NOMO-1 treated with dmso at 0.1 percent for 144 hours (cell line): ENCODE data around the gene NFS1.
A peak's percentile ranks its signal among the peaks of the same experiment; 100 is the strongest.

ENCODE experiments used
- DNase-seq: peaks from one replicate; lab custom pipeline; 2025; ENCODE audit not compliant: unreplicated experiment; lab: John Stamatoyannopoulos, UW

The NFS1 gene

DNA sequence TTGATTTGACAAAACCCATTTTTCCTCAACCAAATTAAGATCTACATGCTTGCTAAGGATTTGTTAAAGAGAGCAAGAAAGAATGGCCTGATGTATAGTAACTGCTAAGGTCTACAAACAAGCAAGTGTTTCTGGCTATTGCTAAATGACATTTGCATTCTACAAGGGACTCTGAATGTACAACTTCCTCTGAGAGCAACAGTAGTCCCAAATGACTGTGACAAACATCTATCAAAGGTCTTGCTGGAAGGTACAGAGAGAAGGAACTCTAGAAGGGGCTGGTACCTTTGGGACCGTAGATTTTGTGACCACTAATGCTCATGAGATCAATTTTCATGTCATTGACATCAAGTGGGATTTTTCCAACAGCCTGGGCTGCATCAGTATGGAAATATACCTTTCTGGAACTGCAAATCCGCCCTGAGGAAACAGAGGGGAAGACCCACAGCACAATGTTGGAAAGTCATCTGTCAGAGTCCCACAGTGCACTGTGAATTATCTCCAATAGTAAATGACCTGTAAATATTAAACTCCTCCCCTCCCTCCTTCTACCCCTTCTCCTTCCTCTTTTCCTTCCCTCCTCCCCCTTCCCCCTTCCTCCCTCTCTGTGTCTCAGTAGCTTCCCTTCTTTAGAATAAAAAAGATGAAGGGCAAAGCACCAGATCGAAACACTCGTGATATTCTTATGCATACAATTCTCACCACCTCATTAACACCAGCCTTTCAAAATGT lies 18.5 kb downstream of the NFS1 start:
- peak; percentile 44 for DNase-seq

DNA sequence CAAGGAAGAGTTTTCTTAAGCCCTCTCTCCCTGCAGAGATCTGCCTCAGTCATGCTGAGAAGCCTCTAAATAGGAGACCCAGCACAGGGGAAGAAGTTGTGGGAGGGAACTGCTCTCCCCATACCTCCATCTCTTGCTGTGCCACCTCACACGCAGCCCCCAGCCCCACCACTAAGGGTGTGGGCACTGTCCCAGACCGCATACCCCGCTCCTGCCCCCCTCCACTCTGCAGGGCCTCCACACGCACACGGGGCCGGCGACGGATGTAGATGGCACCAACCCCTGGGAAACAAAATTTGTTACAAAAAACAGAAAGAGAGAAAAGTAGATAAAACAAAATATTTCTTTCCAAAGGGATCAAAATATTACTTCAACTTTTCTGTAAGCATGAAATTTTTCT lies 24.2 kb downstream of the NFS1 start:
- no peak for DNase-seq

DNA sequence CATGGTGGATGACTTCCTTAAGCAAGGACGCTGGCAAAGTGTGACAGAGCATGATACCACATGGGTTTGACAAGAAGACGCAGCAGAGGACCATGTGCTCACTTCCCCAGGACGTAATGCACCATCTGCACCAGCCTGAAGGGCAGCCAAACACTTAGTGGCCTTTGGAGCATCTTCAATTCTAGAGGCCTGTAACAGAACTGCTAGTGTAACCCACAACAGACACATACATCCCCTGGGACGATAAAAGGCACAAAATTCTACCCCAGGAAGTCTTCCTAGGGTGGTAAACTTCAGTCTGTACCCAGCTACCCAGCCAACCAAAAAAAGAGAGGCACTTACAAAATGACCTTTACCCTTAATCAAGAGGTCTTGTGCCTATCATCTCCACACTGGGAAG lies 25.3 kb downstream of the NFS1 start:
- DNase-seq: no peak

- DNase-seq: no peak
Measured at GRCh38 chr20:35669681-35670080, 29.5 kb downstream of the NFS1 start.

DNA sequence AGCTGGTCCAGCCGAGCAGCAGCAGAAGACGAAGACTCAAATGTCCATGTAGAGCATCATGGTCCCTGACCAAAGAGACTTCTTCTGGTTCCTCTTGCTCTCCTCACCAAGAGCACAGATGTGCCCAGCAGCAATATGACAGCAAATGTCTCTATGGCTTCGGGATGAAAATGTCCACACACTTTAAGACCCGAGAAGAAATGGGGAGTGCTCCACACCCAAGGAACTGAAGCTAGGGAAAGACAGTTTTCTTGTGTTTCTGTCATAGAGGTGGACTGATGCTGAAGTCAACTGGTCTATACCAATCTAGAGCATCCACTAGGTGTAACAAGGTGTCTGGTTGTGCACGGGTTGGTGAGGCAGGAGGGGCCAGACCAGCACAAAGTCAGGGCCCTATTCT lies 29.9 kb downstream of the NFS1 start:
- DNase-seq: no peak

DNA sequence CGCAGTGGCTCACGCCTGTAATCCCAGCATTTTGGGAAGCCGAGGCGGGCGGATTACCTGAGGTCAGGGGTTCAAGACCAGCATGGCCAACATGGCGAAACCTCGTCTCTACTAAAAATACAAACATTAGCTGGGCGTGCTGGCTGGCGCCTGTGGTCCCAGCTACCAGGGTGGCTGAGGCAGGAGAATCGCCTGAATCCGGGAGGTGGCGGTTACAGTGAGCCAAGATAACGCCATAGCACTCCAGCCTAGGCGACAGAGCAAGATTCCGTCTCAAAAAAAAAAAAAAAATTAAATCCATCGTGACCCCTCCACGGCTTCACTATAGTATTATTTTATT lies 33.2 kb downstream of the NFS1 start:
- DNase-seq: no peak

GRCh38 chr20:35664466-35665206 lies 34.5 kb downstream of the NFS1 start, which contains the start of the genes CPNE1 and RBM12:
Gene CPNE1 (minus strand): TSS chr20:35664900. CDS start chr20:35632923, 31,977 bp downstream.
Gene RBM12 (minus strand): TSS chr20:35664900. CDS start chr20:35655322, 9,578 bp downstream.
- peak; percentile 94 for DNase-seq

DNA sequence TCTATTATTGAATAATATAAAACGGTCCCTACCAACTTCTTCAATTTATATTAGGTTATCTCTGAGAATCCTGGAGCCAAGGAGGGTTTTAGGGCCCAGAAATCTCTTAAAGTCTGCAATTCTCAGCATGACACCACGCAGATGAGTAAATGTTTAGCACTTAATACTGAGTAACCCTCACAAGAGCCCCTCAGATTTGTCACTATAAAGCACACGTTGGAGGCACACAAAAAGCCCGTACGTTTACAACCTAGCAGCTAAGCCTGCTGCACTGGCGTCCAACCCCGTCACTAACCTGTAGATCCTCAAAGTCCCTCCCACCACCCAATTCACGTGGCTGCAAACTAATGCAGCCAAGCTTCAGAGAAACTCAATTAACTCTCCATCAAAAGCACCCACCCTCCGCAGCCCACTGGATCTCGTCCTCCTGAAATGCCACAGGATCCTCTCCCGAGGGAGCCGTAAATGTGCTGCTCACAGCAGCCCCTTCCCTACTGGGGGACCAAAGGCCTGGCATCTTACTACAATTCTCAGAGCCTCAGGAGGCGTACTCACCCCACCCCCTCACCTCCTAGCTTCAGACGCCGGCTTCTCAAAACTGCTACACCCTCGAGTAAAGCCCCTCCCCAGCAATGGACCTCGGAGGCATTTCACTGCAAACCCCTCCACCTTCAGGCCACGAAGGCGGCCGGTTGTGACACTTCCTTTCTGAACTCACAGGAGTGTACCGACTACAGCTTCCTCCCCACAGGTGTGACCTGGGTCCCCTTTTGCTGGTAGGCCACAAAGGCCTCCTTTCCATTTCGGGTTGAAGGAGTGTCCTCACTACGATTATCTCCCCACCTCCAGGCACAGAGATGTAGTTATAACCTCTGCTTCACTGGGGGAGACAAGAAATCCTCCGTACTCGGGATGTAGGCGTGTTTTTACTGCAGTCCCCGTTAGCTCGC lies 35.4 kb downstream of the NFS1 start:
- DNase-seq: peak; percentile 11

GRCh38 chr20:35662551-35662950 lies 36.6 kb downstream of the NFS1 start:
- DNase-seq: no peak

GRCh38 chr20:35661908-35662307 lies 37.2 kb downstream of the NFS1 start:
- DNase-seq: no peak

DNA sequence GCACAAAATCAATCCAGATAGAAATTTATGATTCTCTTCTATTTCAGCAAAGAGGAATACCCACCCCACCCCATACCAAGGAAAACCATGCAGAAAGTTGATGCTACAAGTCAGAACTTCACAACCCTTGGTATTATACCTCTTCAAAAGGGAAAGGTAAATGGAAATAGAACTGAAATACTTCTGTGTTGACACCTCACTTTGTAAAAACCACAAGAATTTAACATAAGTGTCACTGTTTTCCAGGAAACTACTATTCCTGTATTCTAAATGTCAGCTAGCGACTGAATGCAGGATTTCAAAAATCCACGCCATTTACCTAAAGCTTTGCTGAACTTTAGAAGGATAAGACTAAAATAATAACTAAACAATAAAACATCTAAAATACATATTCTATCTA lies 38.1 kb downstream of the NFS1 start:
- DNase-seq: no peak

- DNase-seq: no peak
Measured at GRCh38 chr20:35660122-35660937, 38.8 kb downstream of the NFS1 start.

DNA sequence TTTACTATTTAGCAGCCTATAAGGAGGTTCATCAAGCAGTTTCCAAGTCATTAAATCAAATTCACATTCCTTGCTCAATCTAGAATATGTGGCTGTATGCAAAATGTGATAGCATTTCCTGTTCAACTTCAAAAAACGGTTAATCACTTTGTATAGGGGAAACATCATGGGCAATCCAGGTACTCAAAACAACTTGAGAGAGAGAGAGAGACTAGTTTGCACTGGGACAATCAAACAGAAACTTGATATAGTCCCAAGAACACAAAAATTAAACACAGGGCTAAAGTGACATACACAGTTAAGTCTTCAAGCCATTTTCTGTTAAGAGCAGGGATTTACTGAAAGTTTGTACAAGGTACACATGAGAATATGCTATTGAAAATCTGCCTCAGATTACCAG lies 41.9 kb downstream of the NFS1 start:
- DNase-seq: no peak

GRCh38 chr20:35654415-35654814 lies 44.7 kb downstream of the NFS1 start:
- no peak for DNase-seq

DNA sequence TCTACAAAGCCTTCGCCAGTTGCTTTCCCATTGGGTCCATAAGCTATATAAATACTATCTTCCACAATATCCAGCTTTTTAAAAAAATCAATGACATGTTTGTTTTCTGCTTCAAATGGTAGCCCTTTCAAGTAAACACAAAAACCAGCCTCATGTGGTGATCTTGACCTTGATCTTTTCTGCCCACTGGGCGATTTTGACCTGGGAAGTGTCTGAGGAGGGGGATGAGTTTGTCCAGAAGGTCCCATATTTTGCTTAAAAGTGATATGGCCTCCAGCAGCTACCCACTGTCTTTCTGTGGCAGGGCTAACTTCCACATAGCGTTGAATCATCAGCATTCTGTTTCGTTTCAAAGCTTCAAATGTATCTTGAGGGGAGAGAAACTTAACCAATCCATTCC lies 45.3 kb downstream of the NFS1 start:
- no peak for DNase-seq

DNA sequence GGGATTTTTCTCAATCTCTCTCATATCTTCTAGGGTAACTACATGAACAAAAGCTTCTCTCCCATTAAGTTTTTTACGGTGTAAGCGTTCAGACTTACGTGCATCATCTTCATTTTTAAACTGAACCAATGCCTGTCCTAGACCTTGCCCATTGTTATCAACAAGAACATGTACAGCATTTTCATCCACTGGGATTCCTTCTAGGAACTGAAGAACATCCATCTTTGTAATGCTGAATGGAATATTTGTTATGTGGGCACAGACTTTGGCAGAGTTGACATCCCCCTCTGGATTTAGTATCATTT lies 45.8 kb downstream of the NFS1 start:
- no peak for DNase-seq

DNA sequence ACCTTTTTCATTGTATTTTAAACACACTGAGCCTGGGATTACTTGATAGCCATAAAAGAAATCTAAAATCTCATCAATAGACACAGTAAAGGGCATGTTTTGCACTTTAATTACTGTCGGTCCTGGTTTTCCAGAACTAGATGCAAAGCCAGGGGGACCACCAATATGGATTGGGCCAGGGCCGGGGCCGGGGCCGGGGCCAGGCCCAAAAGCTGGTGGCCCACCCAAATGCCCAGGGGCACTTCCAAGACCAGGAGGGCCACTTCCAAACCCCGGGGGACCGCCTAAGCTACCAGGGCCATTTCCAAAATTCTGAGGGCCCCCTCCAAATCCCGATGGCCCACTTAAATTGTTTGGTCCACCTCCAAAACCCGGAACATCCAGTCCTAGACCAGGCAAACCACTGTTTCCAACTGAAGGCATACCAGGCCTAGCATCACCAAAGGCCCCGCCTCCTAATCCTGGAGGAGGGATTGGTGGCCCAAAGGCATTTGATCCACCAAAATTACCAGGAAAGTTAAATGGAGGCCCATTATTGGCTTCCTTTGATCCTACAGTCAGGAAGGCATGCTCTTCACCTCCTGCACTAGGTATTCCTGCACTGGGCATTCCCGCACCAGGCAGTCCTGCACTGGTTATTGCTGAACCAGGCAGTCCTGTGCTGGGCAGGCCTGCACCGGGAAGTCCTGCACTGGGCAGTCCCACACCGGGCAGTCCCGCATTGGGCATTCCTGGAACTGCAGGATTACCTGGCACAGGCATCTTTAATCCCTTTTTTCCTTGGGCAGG lies 46.3 kb downstream of the NFS1 start:
- no peak for DNase-seq

DNA sequence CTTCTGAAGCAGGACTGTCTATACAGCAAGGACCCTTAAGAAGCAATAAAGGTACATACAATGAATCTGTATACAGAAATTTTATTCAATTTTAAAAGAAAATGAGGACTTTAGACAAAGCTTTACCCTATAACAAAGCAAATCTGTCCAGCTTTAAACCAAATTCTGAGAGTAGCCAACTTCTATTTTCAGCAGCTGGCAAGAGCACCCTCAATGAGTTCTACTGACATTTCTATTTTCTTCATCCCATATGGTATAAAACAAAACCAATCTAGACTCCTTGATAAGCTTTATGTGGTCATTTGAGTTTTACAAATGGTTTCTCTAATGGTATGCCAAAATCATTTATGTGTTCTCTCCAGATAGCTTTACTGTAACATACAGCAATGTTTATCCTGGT lies 47.2 kb downstream of the NFS1 start:
- DNase-seq: no peak

DNA sequence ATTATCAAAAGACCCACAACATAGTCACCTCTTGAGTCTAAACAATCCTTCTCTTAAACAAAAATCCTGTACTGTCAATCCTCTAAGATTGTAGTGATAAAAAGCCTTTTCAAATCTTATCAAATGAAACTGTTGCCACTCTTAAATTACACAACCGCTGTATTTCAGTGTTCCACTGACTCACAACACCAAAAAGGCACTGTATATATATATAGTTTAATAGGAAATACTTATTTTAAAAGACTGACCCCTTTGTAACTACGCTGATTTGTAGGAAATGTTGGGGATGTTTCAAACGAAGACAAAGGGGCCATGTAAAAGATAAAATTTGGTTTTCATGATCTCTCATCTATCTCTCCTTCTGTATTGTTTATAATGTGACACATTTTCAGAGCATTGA lies 48.5 kb downstream of the NFS1 start:
- DNase-seq: no peak

- no peak for DNase-seq
Measured at GRCh38 chr20:35648836-35649235, 50.3 kb downstream of the NFS1 start.
